OCI-LY7 (cell line): Measurements from ENCODE around the gene BUB3. TPM values are rescaled to one million over a fixed set of nuclear protein-coding genes. Genes with fewer than 3 reads are reported as not detected.

Experiments used
- BruUV-seq: library from RNA; stranded (reverse); fragments of 400-500 nt; replicated peaks from 2 replicates; lab custom pipeline; 2021; lab: Mats Ljungman, UMichigan
- CTCF ChIA-PET: fragments of 300-600 bp; sonication (Branson Sonifier 250); formaldehyde crosslinking; loops from one replicate; lab custom pipeline; 2022; ENCODE audit warnings: antibody characterized with exemption; ENCODE audit not compliant: unreplicated experiment; lab: Charles Lee
- POLR2A ChIA-PET: fragments of 300-600 bp; sonication (Branson Sonifier 250); formaldehyde crosslinking; loops from one replicate; lab custom pipeline; 2022; ENCODE audit warnings: antibody characterized with exemption; lab: Charles Lee
- DNase-seq: peaks from one replicate; pipeline ENCODE4 v3.0.0-alpha.2; 2015; ENCODE audit warnings: low spot score
- H2AFZ ChIP-seq: fragments of 200-600 bp; sonication (generic), shearing (Covaris generic); 2 replicates; pipeline ENCODE4 v1.6.1; 2014; ENCODE audit warnings: mild to moderate bottlenecking, antibody characterized with exemption, low read length, moderate library complexity
- H3K27ac ChIP-seq: fragments of 200-600 bp; sonication (generic); 2 replicates; pipeline ENCODE4 v1.5.1; 2014; ENCODE audit warnings: mixed run types, low read depth, mild to moderate bottlenecking, moderate library complexity, low read length, inconsistent platforms; ENCODE audit not compliant: poor library complexity, severe bottlenecking
- H3K36me3 ChIP-seq: fragments of 200-600 bp; sonication (generic); 2 replicates; pipeline ENCODE4 v1.6.1; 2014; ENCODE audit warnings: mild to moderate bottlenecking, antibody characterized with exemption, low read length, moderate library complexity, mixed read lengths; ENCODE audit not compliant: insufficient read depth
- H3K4me1 ChIP-seq: fragments of 200-600 bp; sonication (generic); 2 replicates; pipeline ENCODE4 v1.5.1; 2014; ENCODE audit warnings: mild to moderate bottlenecking, low read length; ENCODE audit not compliant: insufficient read depth, poor library complexity, severe bottlenecking
- H3K4me2 ChIP-seq: fragments of 200-600 bp; sonication (generic); 2 replicates; pipeline ENCODE4 v1.6.1; 2014; ENCODE audit warnings: mild to moderate bottlenecking, low read length
- H3K4me3 ChIP-seq: fragments of 200-600 bp; sonication (generic); 2 replicates; pipeline ENCODE4 v1.5.1; 2014; ENCODE audit warnings: mild to moderate bottlenecking, low read depth, low read length; ENCODE audit not compliant: poor library complexity, severe bottlenecking
- H3K79me2 ChIP-seq: fragments of 200-600 bp; sonication (generic); 2 replicates; pipeline ENCODE4 v1.6.1; 2016; ENCODE audit warnings: low read depth, mild to moderate bottlenecking, low read length, moderate library complexity, mixed read lengths; ENCODE audit not compliant: insufficient read depth
- H3K9me2 ChIP-seq: fragments of 200-600 bp; sonication (generic); 2 replicates; pipeline ENCODE4 v1.6.1; 2016; ENCODE audit warnings: mild to moderate bottlenecking, low read length, mixed read lengths; ENCODE audit not compliant: insufficient read depth
- H3K9me3 ChIP-seq: fragments of 200-600 bp; sonication (generic); 2 replicates; pipeline ENCODE4 v1.6.1; 2014; ENCODE audit warnings: mild to moderate bottlenecking, mixed run types, low read length, mixed read lengths
- H4K20me1 ChIP-seq: fragments of 200-600 bp; sonication (generic); 2 replicates; pipeline ENCODE4 v1.6.1; 2014; ENCODE audit warnings: mild to moderate bottlenecking, antibody characterized with exemption, low read length, moderate library complexity, mixed read lengths; ENCODE audit not compliant: insufficient read depth
- EZH2phosphoT487 ChIP-seq: fragments of 200-600 bp; sonication (generic); IDR thresholded peaks from 2 replicates; pipeline ENCODE4 v1.6.1; 2018; ENCODE audit warnings: low read depth, borderline replicate concordance, mild to moderate bottlenecking, mixed run types, antibody characterized with exemption, low read length, moderate library complexity, mixed read lengths
- intact Hi-C: fragments of 100-400 bp; cut with micrococcal nuclease; formaldehyde crosslinking; loops from one replicate; pipeline ENCODE4 v1.10.0; 2022; ENCODE audit not compliant: unreplicated experiment
- total RNA-seq, 2 experiments: library from RNA; depleted of rRNA in 1 of 2; stranded (reverse); fragments of >200 nt in 1 of 2; shearing (Covaris generic) in 1 of 2; gene quantifications; 2 replicates each; pipeline ENCODE4 v1.2.3, GENCODE V29; 2014 to 2022
- TF ChIP-seq, protein P1 (sequence below): fragments of 200-600 bp; sonication (generic); conservative IDR thresholded peaks from 2 replicates; pipeline ENCODE4 v1.5.1; 2014; ENCODE audit warnings: mild to moderate bottlenecking, antibody characterized with exemption, low read length, moderate library complexity, mixed read lengths

Gene BUB3
- total RNA-seq, 2 experiments from 2014 or later: 312 to 526 TPM

DNA sequence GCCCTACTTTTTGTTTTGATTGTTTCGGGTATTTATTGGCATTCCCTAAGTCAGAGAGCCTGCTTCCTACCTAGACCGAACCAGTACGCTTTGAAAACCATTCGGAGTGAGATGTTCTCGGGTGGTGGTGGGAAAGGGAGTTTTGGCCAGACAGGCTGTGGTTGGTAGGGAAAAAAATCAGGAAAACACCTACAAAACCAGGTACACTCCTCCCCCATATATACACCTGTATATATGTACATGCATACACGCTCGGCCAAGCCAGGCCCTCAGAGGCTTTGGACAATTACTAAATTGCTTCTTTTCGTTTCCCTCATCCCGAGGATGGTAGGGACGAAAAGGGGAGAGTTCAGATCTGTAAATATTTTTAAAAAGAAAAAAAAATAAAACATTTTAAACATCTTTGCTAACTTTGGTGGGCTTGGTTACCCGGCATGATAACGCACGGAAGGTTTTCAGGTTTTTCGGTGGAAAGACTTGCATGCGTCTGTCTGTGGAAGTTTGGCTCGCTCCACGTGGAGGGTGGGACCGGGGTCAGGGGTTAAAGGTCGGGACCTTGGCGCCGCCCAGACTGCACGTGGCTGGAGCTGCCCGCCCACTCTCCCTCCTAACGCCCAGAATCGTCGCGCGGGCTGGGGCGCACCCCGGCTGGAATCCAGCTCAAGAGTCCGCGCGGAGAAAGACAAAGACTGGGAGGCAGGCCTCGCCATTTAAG is 3.8 kb upstream of the BUB3 start:
- H3K4me3 ChIP-seq: no peak overlapping the region
- peaks cover 21% of the 10 kb centered on the region for H3K4me1 ChIP-seq
- intact Hi-C loops: loop anchor here (5.0 to 10.0 kb wide), 2 partner anchors 252 to 776 kb away; partner anchors contain the start of gene PLEKHA1
- no peak overlapping the region for H2AFZ ChIP-seq
- DNase-seq: no peak
- H3K4me2 ChIP-seq: no peak overlapping the region
- no peak for TF ChIP-seq EZH2phosphoT487
- TF ChIP-seq, protein P1, sequence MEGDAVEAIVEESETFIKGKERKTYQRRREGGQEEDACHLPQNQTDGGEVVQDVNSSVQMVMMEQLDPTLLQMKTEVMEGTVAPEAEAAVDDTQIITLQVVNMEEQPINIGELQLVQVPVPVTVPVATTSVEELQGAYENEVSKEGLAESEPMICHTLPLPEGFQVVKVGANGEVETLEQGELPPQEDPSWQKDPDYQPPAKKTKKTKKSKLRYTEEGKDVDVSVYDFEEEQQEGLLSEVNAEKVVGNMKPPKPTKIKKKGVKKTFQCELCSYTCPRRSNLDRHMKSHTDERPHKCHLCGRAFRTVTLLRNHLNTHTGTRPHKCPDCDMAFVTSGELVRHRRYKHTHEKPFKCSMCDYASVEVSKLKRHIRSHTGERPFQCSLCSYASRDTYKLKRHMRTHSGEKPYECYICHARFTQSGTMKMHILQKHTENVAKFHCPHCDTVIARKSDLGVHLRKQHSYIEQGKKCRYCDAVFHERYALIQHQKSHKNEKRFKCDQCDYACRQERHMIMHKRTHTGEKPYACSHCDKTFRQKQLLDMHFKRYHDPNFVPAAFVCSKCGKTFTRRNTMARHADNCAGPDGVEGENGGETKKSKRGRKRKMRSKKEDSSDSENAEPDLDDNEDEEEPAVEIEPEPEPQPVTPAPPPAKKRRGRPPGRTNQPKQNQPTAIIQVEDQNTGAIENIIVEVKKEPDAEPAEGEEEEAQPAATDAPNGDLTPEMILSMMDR: no peak
- POLR2A ChIA-PET: interaction anchor here (1.6 kb wide), 1 partner anchor 10 kb away, joined by 9 read pairs; no protein-coding TSS in a partner anchor
- BruUV-seq: no TSS peak
- peaks cover 12% of the 10 kb centered on the region for H3K79me2 ChIP-seq
- no peak overlapping the region for H3K27ac ChIP-seq
- no peaks in the 10 kb centered on the region for H3K9me3 ChIP-seq
- H3K36me3 ChIP-seq: peaks cover 8% of the 10 kb centered on the region
- peaks cover 2% of the 10 kb centered on the region; the same call in 1 of the 2 replicates for H4K20me1 ChIP-seq
- CTCF ChIA-PET: no interaction called here
- no peaks in the 10 kb centered on the region for H3K9me2 ChIP-seq

DNA sequence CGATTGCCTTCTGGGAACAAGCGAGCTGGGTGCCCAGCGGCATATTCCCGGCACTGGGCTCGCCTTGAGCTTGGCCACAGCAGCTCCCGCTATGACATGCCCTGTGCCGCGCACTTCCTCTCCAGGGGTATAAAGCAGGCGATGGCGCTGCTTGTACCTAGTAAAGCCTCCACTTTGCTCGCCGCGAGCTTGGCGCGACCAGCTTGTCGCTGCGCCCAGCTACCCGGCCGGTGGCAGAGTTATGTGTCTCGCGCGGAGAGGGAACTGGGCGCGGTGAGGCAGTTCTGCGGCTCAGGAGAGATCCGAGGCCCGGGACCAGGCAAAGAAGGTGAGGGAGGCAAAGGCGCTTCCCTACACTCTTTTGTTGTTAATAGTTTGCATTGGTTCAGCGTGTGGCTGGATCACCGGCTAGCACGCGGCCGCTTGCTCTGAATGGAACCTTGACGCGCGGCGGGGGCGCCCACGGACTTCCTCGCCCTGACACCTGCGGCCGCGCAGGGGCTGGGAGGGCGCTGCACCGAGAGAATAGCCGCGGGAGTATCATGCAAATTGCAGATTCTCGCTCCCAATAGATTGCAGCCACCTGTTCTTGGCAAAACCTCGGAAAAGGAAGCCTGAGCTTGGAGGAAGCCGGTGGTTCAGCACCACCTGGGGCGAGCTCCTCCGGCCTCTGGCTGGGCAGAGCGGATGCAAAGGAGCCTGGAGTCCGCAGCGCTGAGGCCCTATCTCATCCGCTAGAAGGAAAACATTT is 3.0 kb upstream of the BUB3 start:
- H3K4me2 ChIP-seq: peak overlapping the region; percentile 45
- POLR2A ChIA-PET: interaction anchor here (0.7 to 1.6 kb wide), 2 partner anchors 9 to 815 kb away, joined by 3 to 9 read pairs; no protein-coding TSS in a partner anchor
- H3K79me2 ChIP-seq: peaks cover 19% of the 10 kb centered on the region
- no peaks in the 10 kb centered on the region for H3K9me3 ChIP-seq
- no peak for DNase-seq
- H3K4me1 ChIP-seq: peaks cover 28% of the 10 kb centered on the region
- peaks cover 9% of the 10 kb centered on the region for H4K20me1 ChIP-seq
- intact Hi-C loops: loop anchor here (5.0 to 10.0 kb wide), 2 partner anchors 251 to 776 kb away; partner anchors contain the start of gene PLEKHA1
- H3K36me3 ChIP-seq: peaks cover 15% of the 10 kb centered on the region
- no peak overlapping the region for H3K4me3 ChIP-seq
- no peaks in the 10 kb centered on the region for H3K9me2 ChIP-seq
- no TSS peak for BruUV-seq
- CTCF ChIA-PET: interaction anchor here (1.0 kb wide), 1 partner anchor 250 kb away, joined by 6 read pairs; no protein-coding TSS in a partner anchor
- no peak overlapping the region for H3K27ac ChIP-seq
- TF ChIP-seq, protein P1: no peak
- peak overlapping the region; percentile 76 for H2AFZ ChIP-seq
